ENCODE results near the gene AXIN1. TPM values are rescaled to one million over a fixed set of nuclear protein-coding genes. Genes with fewer than 3 reads are reported as not detected.
A peak's percentile ranks its signal among the peaks of the same experiment; 100 is the strongest.
"Not testable (repeated sequence)": the region's sequence is repeated elsewhere in the genome, so short reads cannot be mapped to it uniquely, and the experiment has no call there.

AXIN1 gene
- total RNA-seq, 2 donors from 2014 or later: 21.4 to 22.8 TPM

DNA sequence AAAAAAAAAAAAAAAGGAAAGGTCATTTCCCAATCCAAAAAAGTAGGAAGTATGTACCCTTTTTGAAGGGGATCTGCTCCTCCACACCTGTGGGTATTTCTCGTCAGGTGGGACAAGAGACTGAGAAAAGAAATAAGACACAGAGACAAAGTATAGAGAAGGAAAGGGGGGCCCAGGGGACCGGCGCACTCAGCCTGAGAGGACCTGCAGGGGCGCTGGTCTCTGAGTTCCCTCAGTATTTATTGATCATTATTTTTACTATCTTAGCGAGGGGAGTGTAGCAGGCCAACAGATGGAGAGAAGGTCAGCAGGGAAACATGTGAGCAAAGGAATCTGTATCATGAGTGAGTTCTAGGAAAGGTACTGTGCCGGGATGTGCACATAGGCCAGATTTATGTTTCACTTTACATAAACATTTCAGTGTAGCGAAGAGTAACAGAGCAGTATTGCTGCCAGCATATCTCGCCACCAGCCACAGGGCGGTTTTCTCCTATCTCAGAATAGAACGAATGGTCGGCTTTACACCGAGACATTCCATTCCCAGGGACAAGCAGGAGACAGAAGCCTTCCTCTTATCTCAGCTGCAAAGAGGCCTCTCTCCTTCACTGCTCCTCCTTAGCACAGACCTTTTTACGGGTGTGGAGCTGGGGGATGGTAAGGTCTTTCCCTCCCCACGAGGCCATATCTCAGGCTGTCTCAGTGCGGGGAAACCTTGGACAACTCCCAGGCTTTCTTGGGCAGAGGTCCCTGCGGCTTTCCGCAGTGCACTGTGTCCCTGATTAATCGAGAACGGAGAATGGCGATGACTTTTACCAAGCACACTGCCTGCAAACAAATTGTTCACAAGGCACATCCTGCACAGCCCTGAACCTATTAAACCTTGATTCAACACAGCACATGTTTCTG, 35.5 kb upstream of the AXIN1 start:
- ATAC-seq; DNase-seq (ENCODE audit: low spot score in 2 of 2); H3K36me3 Mint-ChIP-seq; H3K9me3 Mint-ChIP-seq; H3K27ac Mint-ChIP-seq: not testable (repeated sequence)

DNA sequence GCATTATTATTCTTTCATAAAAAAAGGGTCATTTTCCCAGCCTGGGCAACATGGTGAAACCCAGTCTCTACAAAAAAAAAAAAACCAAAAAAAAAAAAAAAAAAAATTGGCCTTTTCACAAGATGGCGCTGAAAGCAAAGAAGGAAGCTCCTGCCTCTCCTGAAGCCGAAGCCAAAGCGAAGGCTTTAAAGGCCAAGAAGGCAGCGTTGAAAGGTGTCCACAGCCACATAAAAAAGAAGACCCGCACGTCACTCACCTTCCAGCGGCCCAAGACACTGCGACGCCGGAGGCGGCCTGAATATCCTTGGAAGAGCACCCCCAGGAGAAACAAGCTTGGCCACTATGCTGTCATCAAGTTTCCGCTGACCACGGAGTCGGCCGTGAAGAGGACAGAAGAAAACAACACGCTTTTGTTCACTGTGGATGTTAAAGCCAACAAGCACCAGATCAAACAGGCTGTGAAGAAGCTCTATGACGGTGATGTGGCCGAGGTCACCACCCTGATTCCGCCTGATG, 34.2 kb upstream of the AXIN1 start:
- DNase-seq (ENCODE audit: low spot score in 2 of 2) (no peak), ATAC-seq (no peak)
- Mint-ChIP-seq H3K27ac (no peak overlapping the region), H3K9me3 (no peaks in the 10 kb centered on the region), H3K36me3 (peaks cover 0 to under 1% of the 10 kb centered on the region in 2 donors)

DNA sequence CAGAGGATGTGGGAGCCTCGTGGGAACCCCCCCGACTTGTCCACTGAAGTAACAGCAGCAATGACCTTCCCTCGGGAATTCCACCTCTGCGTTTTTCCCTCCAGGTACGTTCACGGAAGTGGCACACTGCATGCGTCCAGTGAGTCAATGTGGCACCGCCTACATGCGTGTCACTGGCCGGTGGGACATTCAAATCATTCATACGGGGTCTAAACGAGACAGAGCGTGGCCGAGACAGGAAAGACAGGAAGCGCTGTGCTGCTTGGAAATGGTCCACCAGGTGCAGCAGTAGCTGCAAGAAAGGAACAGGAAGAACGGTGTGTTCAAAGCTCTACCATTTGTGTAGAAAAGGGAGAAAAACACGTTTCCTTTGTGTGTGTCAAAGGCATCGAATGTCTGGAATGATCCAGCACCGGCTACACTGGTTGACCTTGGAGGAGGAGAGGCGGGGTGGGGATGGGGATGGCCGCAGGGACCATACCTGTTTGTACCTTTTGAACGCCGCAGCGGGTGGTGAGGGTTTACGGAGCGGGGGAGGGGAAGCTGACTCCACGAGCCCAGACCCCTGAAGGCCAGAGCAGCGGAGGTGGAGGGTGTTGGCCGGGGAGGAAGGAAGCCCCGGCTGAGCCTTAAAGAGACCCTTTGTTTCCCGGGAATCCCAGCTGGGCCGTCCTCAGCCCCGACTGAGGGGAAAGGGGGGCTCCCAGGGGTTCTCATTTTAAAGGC, 31.0 kb upstream of the AXIN1 start:
- Mint-ChIP-seq H3K36me3 (no peaks in the 10 kb centered on the region), H3K9me3 (no peaks in the 10 kb centered on the region), H3K27ac (peak overlapping the region in 1 of 2 donors; percentile 77)
- ATAC-seq (peak; percentile 59 to 87), DNase-seq (ENCODE audit: low spot score in 2 of 2) (peak in 1 of 2 donors; percentile 83)

DNA sequence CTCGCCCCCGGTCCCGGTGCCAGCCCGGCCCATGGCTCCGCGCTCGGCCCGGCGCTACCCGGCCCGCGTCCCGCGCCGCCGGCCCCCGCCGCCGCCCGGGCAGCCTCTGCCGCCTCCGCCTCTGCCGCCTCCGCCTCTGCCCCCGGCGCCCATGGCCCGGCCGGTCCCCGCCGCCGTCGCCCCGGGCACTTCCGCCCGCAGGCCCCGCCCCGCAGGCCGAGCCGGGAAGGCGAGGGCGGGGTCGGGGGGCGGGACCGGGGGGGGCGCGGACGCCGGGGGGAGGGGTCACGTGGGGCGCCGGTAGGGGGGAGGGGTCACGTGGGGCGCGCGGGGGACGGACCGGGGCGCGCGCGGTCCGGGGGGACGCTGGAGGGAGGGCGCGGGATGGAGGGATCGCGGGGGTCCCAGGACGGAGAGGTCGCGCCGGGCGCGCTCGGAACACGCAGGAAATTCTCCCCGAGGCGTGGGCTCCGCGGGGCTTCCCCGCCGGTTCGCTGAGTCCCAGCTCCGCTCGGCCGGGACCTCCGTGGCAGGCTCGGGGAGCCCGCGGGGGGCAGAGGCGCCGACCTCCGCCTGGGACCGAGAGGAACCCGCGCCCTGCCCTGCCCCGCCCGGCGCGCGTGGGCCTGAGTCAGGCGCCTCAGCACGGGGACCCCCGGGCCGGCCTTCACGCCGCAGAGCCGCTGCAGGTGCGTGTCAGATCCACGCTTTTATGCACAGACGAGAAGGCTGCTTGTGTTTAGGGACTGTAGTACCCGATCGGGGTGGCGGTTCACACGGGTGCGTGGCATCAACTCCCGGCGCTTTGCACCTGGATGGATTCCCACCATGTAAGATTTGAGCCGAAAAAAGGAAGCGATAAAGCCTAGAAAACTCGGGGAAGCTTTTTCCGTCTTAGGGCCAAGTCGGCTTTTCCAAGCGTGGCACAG, 29.5 kb upstream of the AXIN1 start, which contains the start of gene PGAP6:
TSS of gene PGAP6 (minus strand) at position 190 of the 929 bp plus-strand sequence. CDS start at position 33, 157 bp downstream.
- DNase-seq (ENCODE audit: low spot score in 2 of 2) (peak in 1 of 2 donors; percentile 70), ATAC-seq (peak; percentile 38 to 81)
- H3K36me3 Mint-ChIP-seq: no peaks in the 10 kb centered on the region
- H3K27ac Mint-ChIP-seq: peak within 1 kb of the TSS in 1 of 2 donors; percentile 77
- H3K9me3 Mint-ChIP-seq: no peaks in the 10 kb centered on the region

DNA sequence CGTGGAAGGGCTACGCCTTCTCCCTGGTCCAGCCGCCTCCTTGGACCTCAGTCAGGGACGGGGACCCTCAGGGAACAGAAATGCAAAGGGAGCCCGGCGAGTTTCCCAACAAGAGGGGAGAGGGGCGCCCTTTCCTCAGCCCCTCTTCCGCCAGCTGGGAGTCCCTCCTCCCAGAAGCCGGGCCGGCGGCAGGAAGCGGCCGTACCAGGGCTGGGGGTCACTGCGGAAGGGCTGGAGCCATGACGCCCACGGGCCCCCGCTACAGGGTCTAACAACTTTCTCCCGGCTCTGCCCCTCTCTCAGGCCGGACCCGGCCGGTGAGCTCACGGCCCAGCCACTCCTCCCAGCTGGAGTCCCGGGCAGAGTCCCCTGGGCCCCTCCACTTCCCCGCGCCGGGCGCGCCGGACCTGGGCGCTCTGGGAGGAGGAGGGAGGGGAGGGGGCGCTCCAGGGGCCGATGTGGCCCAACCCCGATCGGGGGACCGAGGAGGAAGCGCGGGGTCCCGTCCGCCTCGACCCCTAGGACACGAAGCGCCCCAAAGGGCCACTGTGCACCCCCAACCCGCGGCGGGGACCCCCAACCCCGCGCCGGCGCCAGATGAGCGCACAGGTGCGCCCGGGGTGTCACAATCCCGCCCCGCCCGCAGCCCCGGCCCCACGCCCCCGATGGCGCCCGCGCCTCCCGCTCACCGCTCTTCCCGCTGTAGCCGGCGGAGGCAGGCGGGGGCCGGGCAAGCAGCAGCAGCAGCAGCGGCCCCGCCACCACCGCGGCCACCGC, 28.7 kb upstream of the AXIN1 start:
- ATAC-seq: peak; percentile 13 to 48
- Mint-ChIP-seq H3K36me3 (no peaks in the 10 kb centered on the region), H3K27ac (no peak overlapping the region), H3K9me3 (no peaks in the 10 kb centered on the region)
- DNase-seq (ENCODE audit: low spot score in 2 of 2): no peak

DNA sequence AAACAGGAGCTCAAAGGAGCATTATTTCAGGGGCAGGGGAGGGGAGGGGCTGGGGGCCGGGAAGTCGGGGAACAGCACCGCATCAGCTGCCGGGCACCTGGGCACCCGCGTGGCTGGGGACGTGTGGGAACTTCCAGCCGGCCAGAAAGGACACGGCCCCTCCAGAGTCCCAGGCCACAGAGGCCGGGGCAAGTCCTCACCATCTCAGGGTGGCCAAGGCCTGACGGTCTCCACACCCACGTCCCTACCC, 28.2 kb upstream of the AXIN1 start:
- no peak for ATAC-seq
- no peaks in the 10 kb centered on the region for H3K36me3 Mint-ChIP-seq
- no peak for DNase-seq (ENCODE audit: low spot score in 2 of 2)
- H3K9me3 Mint-ChIP-seq: no peaks in the 10 kb centered on the region
- peak overlapping the region in 1 of 2 donors; percentile 64 for H3K27ac Mint-ChIP-seq

DNA sequence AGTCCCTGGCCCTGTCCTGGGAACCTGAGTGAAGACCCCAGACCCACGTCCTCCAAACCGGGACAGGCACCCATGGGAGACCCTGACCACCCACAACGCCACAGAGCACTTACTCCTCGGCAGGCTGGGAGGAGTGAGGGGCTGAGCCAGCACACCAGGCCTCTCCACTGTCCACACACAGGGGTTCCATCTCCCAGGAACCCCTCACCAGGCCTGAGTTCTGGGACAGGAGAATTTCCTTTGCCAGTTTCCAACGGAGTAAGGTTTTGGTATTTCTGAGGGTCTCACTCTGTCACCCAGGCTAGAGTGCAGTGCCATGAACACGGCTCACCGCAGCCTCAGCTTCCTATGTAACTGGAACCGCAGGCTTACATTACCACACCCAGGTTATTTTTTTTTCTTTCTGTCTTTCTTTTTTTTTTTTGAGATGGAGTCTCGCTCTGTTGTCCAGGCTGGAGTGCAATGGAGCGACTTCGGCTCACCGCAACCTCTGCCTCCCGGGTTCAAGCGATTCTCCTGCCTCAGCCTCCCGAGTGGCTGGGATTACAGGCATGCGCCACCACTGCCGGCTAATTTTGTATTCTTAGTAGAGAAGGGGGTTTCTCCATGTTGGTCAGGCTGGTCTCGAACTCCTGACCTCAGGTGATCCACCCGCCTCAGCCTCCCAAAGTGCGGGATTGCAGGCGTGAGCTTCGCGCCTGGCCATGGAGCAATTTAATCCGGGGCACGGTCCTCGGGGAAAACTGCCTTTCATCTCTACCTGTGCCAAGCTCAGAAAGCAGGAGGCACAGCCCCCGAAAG, 27.6 kb upstream of the AXIN1 start:
- no peaks in the 10 kb centered on the region for H3K9me3 Mint-ChIP-seq
- ATAC-seq (no peak), DNase-seq (ENCODE audit: low spot score in 2 of 2) (no peak)
- no peaks in the 10 kb centered on the region for H3K36me3 Mint-ChIP-seq
- peak overlapping the region; percentile 60 to 64 for H3K27ac Mint-ChIP-seq

DNA sequence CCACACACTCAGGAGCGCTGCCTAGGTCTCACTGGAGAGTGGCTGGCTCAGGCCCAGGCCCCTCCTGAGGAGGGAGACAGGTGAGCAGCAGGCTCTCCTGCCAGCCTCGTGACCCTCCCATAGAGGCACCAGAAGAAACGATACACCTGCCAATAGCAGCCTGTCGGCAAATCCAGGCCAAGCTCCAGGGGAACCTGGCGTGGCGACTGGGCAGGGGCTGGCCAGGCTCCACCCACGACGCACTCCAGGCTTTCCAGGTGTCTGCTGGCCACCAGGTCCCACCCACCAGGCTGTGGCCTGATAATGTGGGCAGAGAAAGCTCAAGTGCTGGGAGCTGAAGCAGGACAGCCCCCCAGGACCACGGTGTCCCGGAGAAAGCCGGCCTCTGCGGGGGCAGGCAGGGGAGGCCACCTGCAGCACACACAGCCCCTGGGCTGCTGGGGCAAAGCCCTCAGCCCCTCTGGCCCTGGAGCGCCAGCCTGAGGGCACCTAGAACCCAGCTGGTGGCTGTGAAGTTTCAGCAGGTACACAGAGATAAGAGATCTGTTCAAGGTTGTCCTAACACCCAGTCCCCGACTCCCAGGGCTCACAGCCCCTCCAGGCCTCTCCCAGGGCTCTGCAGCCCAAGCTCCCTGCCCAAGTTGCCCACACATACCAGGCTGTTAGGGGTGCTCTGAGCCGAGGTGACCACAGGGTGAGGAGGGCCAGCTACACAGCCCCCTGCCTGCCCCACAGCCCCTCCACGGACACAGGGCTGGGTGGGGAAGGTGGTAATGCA, 26.8 kb upstream of the AXIN1 start:
- Mint-ChIP-seq H3K27ac (peak overlapping the region in 1 of 2 donors; percentile 64), H3K36me3 (no peaks in the 10 kb centered on the region), H3K9me3 (no peaks in the 10 kb centered on the region)
- ATAC-seq: no peak
- no peak for DNase-seq (ENCODE audit: low spot score in 2 of 2)

DNA sequence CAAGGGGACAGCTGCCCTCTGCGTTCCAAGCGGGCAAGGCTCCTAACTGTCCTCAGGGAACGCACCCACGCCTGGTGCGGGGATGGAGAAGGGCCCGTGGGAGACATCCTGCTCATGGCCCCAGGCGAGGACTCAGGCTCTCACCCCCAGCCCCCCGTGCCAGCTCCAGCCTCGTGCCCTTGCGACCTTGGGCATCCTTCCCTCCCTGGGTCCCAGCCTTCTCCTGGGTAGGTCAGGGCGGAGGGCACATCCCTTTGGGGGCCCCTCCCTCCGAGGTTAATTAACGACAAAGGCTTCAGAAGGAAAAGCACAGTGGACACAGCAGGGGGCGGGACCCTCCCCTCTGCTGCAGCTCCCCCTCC, 26.3 kb upstream of the AXIN1 start:
- no peak for DNase-seq (ENCODE audit: low spot score in 2 of 2)
- Mint-ChIP-seq H3K9me3 (no peaks in the 10 kb centered on the region), H3K27ac (no peak overlapping the region), H3K36me3 (no peaks in the 10 kb centered on the region)
- ATAC-seq: no peak

DNA sequence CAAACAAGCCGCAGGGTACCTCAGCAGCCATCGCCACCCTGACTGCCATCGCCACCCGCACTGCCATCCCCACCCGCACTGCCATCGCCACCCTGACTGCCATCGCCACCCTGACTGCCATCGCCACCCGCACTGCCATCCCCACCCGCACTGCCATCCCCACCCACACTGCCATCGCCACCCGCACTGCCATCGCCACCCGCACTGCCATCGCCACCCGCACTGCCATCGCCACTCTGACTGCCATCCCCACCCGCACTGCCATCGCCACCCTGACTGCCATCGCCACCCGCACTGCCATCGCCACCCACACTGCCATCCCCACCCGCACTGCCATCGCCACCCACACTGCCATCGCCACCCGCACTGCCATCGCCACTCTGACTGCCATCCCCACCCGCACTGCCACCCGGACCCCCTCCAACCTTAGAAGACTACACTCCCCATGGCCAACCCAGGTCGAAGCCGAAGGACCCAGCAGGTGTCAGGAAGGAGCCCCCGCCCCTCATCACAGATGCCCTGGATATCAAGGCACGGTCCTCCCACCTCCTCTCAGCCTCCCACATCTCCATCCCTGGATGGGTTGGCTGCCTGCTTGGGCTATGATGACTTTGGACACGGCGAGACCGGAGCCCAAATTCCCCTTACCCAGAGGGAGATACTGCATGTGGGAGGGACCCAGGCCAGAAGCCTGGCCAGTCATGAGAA, 25.7 kb upstream of the AXIN1 start:
- H3K36me3 Mint-ChIP-seq; H3K9me3 Mint-ChIP-seq; ATAC-seq; DNase-seq (ENCODE audit: low spot score in 2 of 2); H3K27ac Mint-ChIP-seq: not testable (repeated sequence)

DNA sequence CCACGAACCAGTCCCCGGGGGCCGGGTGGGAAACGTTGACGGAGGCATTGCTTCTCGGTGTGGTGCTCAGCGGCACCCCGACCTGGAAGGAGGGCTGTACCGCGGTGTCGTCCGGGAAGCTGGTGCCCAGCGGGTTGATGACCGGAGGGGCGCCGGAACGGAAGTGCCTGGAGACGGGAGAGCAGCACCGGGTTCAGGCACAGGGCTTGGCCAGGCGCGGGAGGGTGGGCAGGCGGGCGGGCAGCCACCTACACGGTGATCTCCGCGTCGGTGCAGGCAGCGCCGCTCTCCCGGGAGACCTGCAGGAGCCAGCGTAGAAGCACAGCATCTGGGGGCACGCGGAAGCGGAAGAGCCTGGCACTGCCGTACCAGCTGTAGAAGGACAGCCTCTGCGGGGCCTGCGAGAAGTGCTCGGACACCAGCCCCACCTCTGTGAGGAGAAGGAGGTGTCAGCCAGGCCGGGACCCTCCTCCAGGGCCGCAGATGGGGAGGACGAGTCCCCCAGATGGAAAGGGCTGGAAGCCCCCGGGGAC, 25.0 kb upstream of the AXIN1 start:
- DNase-seq (ENCODE audit: low spot score in 2 of 2) (no peak), ATAC-seq (no peak)
- Mint-ChIP-seq H3K9me3 (no peaks in the 10 kb centered on the region), H3K27ac (no peak overlapping the region), H3K36me3 (no peaks in the 10 kb centered on the region)

DNA sequence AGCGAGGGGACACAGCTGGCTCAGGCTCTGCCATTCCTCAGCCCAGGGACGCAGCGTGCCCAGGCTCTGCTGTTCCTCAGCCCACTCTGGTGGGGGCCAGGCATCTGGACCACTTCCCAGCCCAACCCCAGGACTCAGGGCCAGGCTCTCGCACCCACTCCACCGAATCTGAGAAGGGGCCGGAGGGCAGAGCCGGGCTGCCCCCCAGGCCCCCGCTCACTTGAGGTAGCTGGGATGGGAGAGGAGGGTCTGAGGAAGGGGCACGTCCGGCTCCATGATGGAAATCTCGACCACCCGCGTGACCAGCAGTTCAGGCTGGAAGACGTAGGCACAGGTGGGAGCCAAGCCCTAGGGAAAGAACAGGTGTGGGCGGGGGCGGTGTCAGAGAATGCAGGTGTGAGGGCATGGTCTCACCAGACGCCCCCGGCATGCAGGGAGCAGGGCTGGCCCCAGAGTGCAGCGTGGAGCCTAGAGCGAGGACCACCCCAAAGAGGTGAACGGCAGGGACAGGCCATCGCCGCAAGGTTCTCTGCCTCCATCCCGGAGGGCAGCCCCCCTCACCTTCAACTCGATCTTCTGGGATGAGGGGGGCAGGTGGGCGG, 24.4 kb upstream of the AXIN1 start:
- Mint-ChIP-seq H3K9me3 (no peaks in the 10 kb centered on the region), H3K27ac (no peak overlapping the region), H3K36me3 (no peaks in the 10 kb centered on the region)
- ATAC-seq: no peak
- DNase-seq (ENCODE audit: low spot score in 2 of 2): no peak

DNA sequence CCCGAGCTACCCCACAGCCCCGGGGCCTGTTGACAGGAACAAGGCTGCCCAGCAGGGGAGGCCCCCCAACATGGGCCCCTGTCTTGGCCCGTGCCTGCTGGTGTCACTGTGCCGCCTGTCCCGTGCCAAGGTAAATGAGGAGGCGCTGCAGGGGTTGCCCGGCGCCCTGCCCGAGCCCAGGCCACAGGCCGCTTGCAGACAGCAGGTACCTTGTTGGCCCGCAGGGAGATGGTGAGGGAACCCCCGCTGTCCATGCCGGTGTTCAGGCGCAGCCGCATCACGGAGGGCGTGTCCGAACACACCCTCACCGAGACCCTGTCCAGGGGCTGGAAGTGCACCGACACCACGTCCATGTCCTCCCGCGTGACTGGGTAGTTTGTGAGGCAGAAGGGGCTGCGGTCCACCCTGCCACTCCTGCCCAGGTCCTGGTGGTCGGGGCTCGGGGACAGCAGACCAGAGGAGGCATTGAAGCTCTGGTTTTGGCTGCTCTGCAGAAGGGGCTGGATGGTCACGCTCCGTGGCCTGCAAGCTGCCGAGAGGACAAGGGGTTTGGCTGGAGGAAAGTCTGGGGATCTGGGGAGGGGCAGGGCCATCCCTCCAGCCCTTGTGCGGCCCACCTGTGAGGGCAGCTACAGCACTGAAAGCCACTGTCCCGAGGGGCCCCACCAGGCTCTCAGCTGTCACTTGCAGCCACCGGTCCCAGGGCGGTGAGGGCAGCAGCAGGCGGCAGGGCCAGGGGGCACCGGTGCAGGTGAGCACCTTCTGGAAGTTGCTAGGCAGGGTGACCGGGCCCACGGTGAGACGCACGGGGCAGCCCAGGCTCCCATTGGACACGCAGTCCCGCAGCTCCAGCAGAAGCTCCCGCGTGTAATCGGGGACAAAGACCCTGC, 23.6 kb upstream of the AXIN1 start:
- H3K27ac Mint-ChIP-seq: no peak overlapping the region

More for the DNA sequence above, 23.6 kb upstream of the AXIN1 start:
- DNase-seq (ENCODE audit: low spot score in 2 of 2): no peak
- ATAC-seq: no peak
- H3K9me3 Mint-ChIP-seq: no peaks in the 10 kb centered on the region
- H3K36me3 Mint-ChIP-seq: no peaks in the 10 kb centered on the region

All from activated naive CD4-positive, alpha-beta T cell treated with anti-CD3 and anti-CD28 coated beads, Interleukin-2, amount 50 U/mL, for 72 hours (primary cell).